ENCODE results near the gene DLG2. TPM values are rescaled to one million over a fixed set of nuclear protein-coding genes. Genes with fewer than 3 reads are reported as not detected.

DLG2 gene
- total RNA-seq, 1 experiment from 2014 or later = 2.7 TPM

- Histone ChIP-seq H2AFZ (ENCODE audit: low read length) (no peak overlapping the region), H3K4me1 (ENCODE audit: low read length) (no peaks in the 10 kb centered on the region), H3K36me3 (ENCODE audit: insufficient read depth, low read length) (no peaks in the 10 kb centered on the region), H3K27me3 (ENCODE audit: low read length) (no peaks in the 10 kb centered on the region), H3K4me3 (ENCODE audit: low read length) (no peak overlapping the region), H3K79me2 (ENCODE audit: low read length) (no peaks in the 10 kb centered on the region), H4K20me1 (ENCODE audit: insufficient read depth, low read depth, low read length) (no peaks in the 10 kb centered on the region), H3K9me3 (ENCODE audit: low read length) (no peaks in the 10 kb centered on the region), H3K4me2 (ENCODE audit: low read depth, low read length, poor library complexity, severe bottlenecking) (no peak overlapping the region), H3K9ac (ENCODE audit: low read length) (no peak overlapping the region), H3K27ac (ENCODE audit: low read length) (no peak overlapping the region), H3K9me2 (replicated peaks; ENCODE audit: insufficient read depth, low read length) (no peaks in the 10 kb centered on the region)
- no peak for DNase-seq
Measured at GRCh38 chr11:83662494-83662893, 1964.7 kb downstream of the DLG2 start.

- H4K20me1 ChIP-seq (ENCODE audit: insufficient read depth, low read depth, low read length) = no peaks in the 10 kb centered on the region
- H3K9me2 ChIP-seq (replicated peaks; ENCODE audit: insufficient read depth, low read length) = no peaks in the 10 kb centered on the region
- no peaks in the 10 kb centered on the region for H3K79me2 ChIP-seq (ENCODE audit: low read length)
- H3K27me3 ChIP-seq (ENCODE audit: low read length) = no peaks in the 10 kb centered on the region
- no peak overlapping the region for H3K27ac ChIP-seq (ENCODE audit: low read length)
- H3K4me1 ChIP-seq (ENCODE audit: low read length) = no peaks in the 10 kb centered on the region
- no peak overlapping the region for H3K9ac ChIP-seq (ENCODE audit: low read length)
- H3K36me3 ChIP-seq (ENCODE audit: insufficient read depth, low read length) = no peaks in the 10 kb centered on the region
- H3K4me3 ChIP-seq (ENCODE audit: low read length) = no peak overlapping the region
- no peak for DNase-seq
- no peak overlapping the region for H2AFZ ChIP-seq (ENCODE audit: low read length)
- H3K9me3 ChIP-seq (ENCODE audit: low read length) = no peaks in the 10 kb centered on the region
- H3K4me2 ChIP-seq (ENCODE audit: low read depth, low read length, poor library complexity, severe bottlenecking) = no peak overlapping the region
Measured at GRCh38 chr11:83661491-83662350, 1965.4 kb downstream of the DLG2 start.

DNA sequence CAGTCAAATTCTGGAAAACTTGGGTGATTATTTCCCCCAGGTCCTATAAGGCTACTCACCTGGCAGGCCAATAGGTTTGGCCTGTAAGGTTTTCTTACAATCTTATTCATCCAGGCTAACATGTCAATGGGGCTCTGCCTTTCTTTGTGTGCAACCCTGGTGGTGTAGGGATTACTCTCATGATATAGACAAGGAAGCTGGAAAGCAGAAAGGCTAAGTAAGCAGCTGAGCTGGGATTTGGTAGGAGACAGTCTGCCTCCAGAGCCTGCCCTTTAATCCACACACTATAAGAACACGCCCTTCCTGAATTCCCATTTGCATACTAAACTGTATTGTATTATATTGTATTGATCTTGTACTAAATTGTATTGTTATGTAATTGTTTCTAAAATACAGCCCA lies 1967.7 kb downstream of the DLG2 start:
- Histone ChIP-seq H3K27me3 (ENCODE audit: low read length) (no peaks in the 10 kb centered on the region), H3K27ac (ENCODE audit: low read length) (no peak overlapping the region), H3K36me3 (ENCODE audit: insufficient read depth, low read length) (no peaks in the 10 kb centered on the region), H3K9me3 (ENCODE audit: low read length) (no peaks in the 10 kb centered on the region), H2AFZ (ENCODE audit: low read length) (no peak overlapping the region), H3K9me2 (replicated peaks; ENCODE audit: insufficient read depth, low read length) (no peaks in the 10 kb centered on the region), H3K9ac (ENCODE audit: low read length) (no peak overlapping the region), H4K20me1 (ENCODE audit: insufficient read depth, low read depth, low read length) (no peaks in the 10 kb centered on the region), H3K4me3 (ENCODE audit: low read length) (no peak overlapping the region), H3K4me2 (ENCODE audit: low read depth, low read length, poor library complexity, severe bottlenecking) (no peak overlapping the region), H3K4me1 (ENCODE audit: low read length) (no peaks in the 10 kb centered on the region), H3K79me2 (ENCODE audit: low read length) (no peaks in the 10 kb centered on the region)
- DNase-seq = no peak

DNA sequence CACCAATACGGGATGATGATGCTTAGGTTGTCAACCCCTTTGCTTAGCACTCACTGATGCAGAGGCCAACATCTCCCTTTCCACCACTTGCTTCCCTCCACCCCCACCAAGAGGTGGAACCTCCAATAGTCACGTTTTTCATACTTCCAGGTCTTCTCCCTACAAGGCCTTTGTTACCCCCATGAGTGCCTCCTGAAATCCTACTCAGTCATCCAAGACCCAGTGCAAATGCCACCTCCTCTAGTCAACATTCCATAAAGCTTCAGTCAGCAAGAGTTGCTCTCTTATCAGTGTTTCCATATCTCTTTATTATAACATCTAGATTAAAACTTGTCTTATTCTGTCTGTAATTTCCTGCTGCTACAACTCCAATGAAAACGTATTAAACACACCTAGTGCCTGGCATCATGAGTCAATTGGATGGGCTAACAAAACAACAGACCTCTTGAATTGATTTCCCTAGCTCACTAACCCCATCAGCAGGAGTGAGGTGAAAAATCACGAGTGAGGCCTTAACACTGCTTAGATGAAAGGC lies 1970.3 kb downstream of the DLG2 start:
- H3K36me3 ChIP-seq (ENCODE audit: insufficient read depth, low read length) = no peaks in the 10 kb centered on the region
- no peaks in the 10 kb centered on the region for H3K4me1 ChIP-seq (ENCODE audit: low read length)
- no peaks in the 10 kb centered on the region for H3K27me3 ChIP-seq (ENCODE audit: low read length)
- H3K27ac ChIP-seq (ENCODE audit: low read length) = no peak overlapping the region
- H3K9me3 ChIP-seq (ENCODE audit: low read length) = no peaks in the 10 kb centered on the region
- H3K79me2 ChIP-seq (ENCODE audit: low read length) = no peaks in the 10 kb centered on the region
- H4K20me1 ChIP-seq (ENCODE audit: insufficient read depth, low read depth, low read length) = no peaks in the 10 kb centered on the region
- H3K4me3 ChIP-seq (ENCODE audit: low read length) = no peak overlapping the region
- no peak overlapping the region for H2AFZ ChIP-seq (ENCODE audit: low read length)
- no peak overlapping the region for H3K4me2 ChIP-seq (ENCODE audit: low read depth, low read length, poor library complexity, severe bottlenecking)
- no peak overlapping the region for H3K9ac ChIP-seq (ENCODE audit: low read length)
- DNase-seq = no peak
- H3K9me2 ChIP-seq (replicated peaks; ENCODE audit: insufficient read depth, low read length) = no peaks in the 10 kb centered on the region

GRCh38 chr11:83655976-83656375 lies 1971.2 kb downstream of the DLG2 start:
- no peak overlapping the region for H3K4me2 ChIP-seq (ENCODE audit: low read depth, low read length, poor library complexity, severe bottlenecking)
- no peaks in the 10 kb centered on the region for H3K79me2 ChIP-seq (ENCODE audit: low read length)

GRCh38 chr11:83649528-83649855 lies 1977.7 kb downstream of the DLG2 start:
- Histone ChIP-seq H3K4me2 (ENCODE audit: low read depth, low read length, poor library complexity, severe bottlenecking) (no peak overlapping the region), H3K4me1 (ENCODE audit: low read length) (peaks cover 5% of the 10 kb centered on the region), H3K79me2 (ENCODE audit: low read length) (no peaks in the 10 kb centered on the region), H4K20me1 (ENCODE audit: insufficient read depth, low read depth, low read length) (no peaks in the 10 kb centered on the region), H3K27me3 (ENCODE audit: low read length) (peaks cover 5% of the 10 kb centered on the region; the same call in 1 of the 2 replicates), H3K9me3 (ENCODE audit: low read length) (no peaks in the 10 kb centered on the region), H2AFZ (ENCODE audit: low read length) (no peak overlapping the region), H3K27ac (ENCODE audit: low read length) (no peak overlapping the region), H3K9ac (ENCODE audit: low read length) (no peak overlapping the region), H3K4me3 (ENCODE audit: low read length) (no peak overlapping the region), H3K36me3 (ENCODE audit: insufficient read depth, low read length) (no peaks in the 10 kb centered on the region), H3K9me2 (replicated peaks; ENCODE audit: insufficient read depth, low read length) (no peaks in the 10 kb centered on the region)
- DNase-seq = no peak

More at GRCh38 chr11:83655976-83656375, 1971.2 kb downstream of the DLG2 start:
- Histone ChIP-seq H3K27ac (ENCODE audit: low read length) (no peak overlapping the region), H3K27me3 (ENCODE audit: low read length) (no peaks in the 10 kb centered on the region), H3K9ac (ENCODE audit: low read length) (no peak overlapping the region), H3K9me2 (replicated peaks; ENCODE audit: insufficient read depth, low read length) (no peaks in the 10 kb centered on the region), H2AFZ (ENCODE audit: low read length) (no peak overlapping the region), H3K9me3 (ENCODE audit: low read length) (no peaks in the 10 kb centered on the region), H4K20me1 (ENCODE audit: insufficient read depth, low read depth, low read length) (no peaks in the 10 kb centered on the region), H3K4me1 (ENCODE audit: low read length) (no peaks in the 10 kb centered on the region), H3K4me3 (ENCODE audit: low read length) (no peak overlapping the region), H3K36me3 (ENCODE audit: insufficient read depth, low read length) (no peaks in the 10 kb centered on the region)
- no peak for DNase-seq

DNA sequence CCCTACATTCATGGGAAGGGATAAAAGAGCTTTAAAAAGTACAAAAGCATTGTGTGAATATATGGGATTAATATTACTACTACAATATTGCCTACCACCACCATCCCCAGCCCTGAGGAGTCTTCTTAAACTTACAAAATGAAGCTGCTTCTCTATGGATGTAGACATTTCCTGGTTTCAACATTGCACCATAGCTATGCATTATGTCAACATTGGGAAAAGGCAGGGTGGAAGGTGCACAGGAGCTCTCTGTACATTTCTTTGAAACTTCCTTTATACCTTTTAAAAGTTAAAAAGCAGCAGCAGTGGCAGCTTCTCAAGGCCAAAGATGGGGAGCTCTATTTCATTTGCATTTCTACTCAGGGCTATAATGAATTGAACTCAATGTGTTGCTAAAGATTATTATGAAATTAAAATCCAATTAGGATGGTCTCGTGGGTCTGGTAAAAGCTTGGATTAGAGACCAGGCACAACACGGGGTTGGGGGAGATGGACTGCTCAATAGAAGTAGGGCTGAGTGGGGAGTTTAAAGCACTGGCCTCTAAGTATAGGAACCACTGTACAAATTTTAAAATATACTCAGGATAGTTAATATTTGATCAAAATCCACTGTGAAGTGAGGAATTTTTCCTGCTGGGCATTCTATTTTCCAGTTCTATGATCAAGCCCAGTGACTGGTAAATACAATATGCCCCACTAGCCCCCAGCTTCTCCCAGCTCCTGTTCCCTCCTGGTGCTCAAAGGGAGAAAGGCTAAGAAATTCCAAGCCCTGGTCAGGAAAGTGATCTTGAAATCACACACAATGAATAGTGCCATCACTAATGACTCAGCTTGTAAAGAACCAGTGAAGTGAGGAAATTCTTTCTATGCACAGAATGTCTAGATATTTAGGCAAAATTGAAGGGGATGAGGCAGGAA lies 1978.3 kb downstream of the DLG2 start:
- no peaks in the 10 kb centered on the region for H3K9me2 ChIP-seq (replicated peaks; ENCODE audit: insufficient read depth, low read length)
- no peaks in the 10 kb centered on the region for H3K9me3 ChIP-seq (ENCODE audit: low read length)
- H3K79me2 ChIP-seq (ENCODE audit: low read length) = no peaks in the 10 kb centered on the region
- H3K36me3 ChIP-seq (ENCODE audit: insufficient read depth, low read length) = no peaks in the 10 kb centered on the region
- H3K27ac ChIP-seq (ENCODE audit: low read length) = no peak overlapping the region
- peaks cover 5% of the 10 kb centered on the region; the same call in 1 of the 2 replicates for H3K27me3 ChIP-seq (ENCODE audit: low read length)
- H3K4me1 ChIP-seq (ENCODE audit: low read length) = peaks cover 5% of the 10 kb centered on the region
- no peaks in the 10 kb centered on the region for H4K20me1 ChIP-seq (ENCODE audit: insufficient read depth, low read depth, low read length)
- DNase-seq = no peak
- no peak overlapping the region for H3K4me2 ChIP-seq (ENCODE audit: low read depth, low read length, poor library complexity, severe bottlenecking)
- H2AFZ ChIP-seq (ENCODE audit: low read length) = no peak overlapping the region
- no peak overlapping the region for H3K4me3 ChIP-seq (ENCODE audit: low read length)
- no peak overlapping the region for H3K9ac ChIP-seq (ENCODE audit: low read length)

- Histone ChIP-seq H3K9me3 (ENCODE audit: low read length) (no peaks in the 10 kb centered on the region), H4K20me1 (ENCODE audit: insufficient read depth, low read depth, low read length) (no peaks in the 10 kb centered on the region), H3K9ac (ENCODE audit: low read length) (no peak overlapping the region), H3K27me3 (ENCODE audit: low read length) (peaks cover 5% of the 10 kb centered on the region; the same call in 1 of the 2 replicates), H3K9me2 (replicated peaks; ENCODE audit: insufficient read depth, low read length) (no peaks in the 10 kb centered on the region), H3K4me1 (ENCODE audit: low read length) (peaks cover 8% of the 10 kb centered on the region), H3K36me3 (ENCODE audit: insufficient read depth, low read length) (no peaks in the 10 kb centered on the region), H3K4me3 (ENCODE audit: low read length) (no peak overlapping the region), H2AFZ (ENCODE audit: low read length) (no peak overlapping the region), H3K4me2 (ENCODE audit: low read depth, low read length, poor library complexity, severe bottlenecking) (no peak overlapping the region), H3K27ac (ENCODE audit: low read length) (no peak overlapping the region), H3K79me2 (ENCODE audit: low read length) (no peaks in the 10 kb centered on the region)
- no peak for DNase-seq
Measured at GRCh38 chr11:83645561-83645960, 1981.6 kb downstream of the DLG2 start.

Measured in Karpas-422 (cell line).